Mucosa of descending colon (tissue), 3 donors: Measurements from ENCODE around the gene CENPX. TPM values are rescaled to one million over a fixed set of nuclear protein-coding genes. Genes with fewer than 3 reads are reported as not detected.
"Not testable (repeated sequence)": the region's sequence is repeated elsewhere in the genome, so short reads cannot be mapped to it uniquely, and the experiment has no call there.

Source experiments
- ATAC-seq: fragments of 200-7000 bp; cut with Tn5 transposase; one replicate; pipeline ENCODE4 v1.9.1; 2020; ENCODE audit warnings: mild to moderate bottlenecking, moderate library complexity
- DNase-seq, 3 donors: peaks; one replicate each; pipeline ENCODE4 v3.0.0-alpha.2; 2020
- H3K36me3 ChIP-seq: fragments of 200-600 bp; one replicate; pipeline ENCODE4 v1.8.0; 2021; ENCODE audit warnings: low read depth, mild to moderate bottlenecking
- H3K4me1 ChIP-seq: fragments of 200-600 bp; one replicate; pipeline ENCODE4 v1.8.0; 2021; ENCODE audit warnings: low read depth, mild to moderate bottlenecking
- H3K4me3 ChIP-seq: fragments of 200-600 bp; one replicate; pipeline ENCODE4 v1.8.0; 2021; ENCODE audit warnings: mild to moderate bottlenecking
- H3K9me3 ChIP-seq: fragments of 200-600 bp; one replicate; pipeline ENCODE4 v1.8.0; 2021; ENCODE audit warnings: mild to moderate bottlenecking
- CTCF ChIP-seq: fragments of 200-600 bp; IDR thresholded peaks from one replicate; pipeline ENCODE4 v1.8.0; 2022; ENCODE audit warnings: antibody characterized with exemption, mild to moderate bottlenecking
- intact Hi-C, 2 donors: fragments of 100-400 bp; cut with DNase I in 1 of 2; cut with micrococcal nuclease in 1 of 2; formaldehyde crosslinking; loops; one replicate each; pipeline versions ENCODE4 v1.11.0 to v1.11.1; 2022; cut with DNase I, micrococcal nuclease
- total RNA-seq, 3 donors: library from RNA; stranded (reverse); fragmentation: NEBNext Ultra II Directional in 2 of 3; extraction: Animal tissue kit (Norgen Biotek cat#: 25700) in 2 of 3; gene quantifications; one replicate each; pipeline versions ENCODE4 v1.2.1 to v1.2.4, GENCODE V29; 2021 to 2023
- donor health status: DM: no; HTN: no; CAD: no; lungs with moderate emphysema.
- donor health status: DM: no; HTN: no; CAD: no.
- donor health status: DM: no; HTN: yes; CAD: no.

CENPX gene
- total RNA-seq, 3 donors from 2014 or later, result 76.3 to 114 (median 81.3) TPM

- no peak overlapping the region for H3K4me3 ChIP-seq
- peaks cover 10% of the 10 kb centered on the region for H3K4me1 ChIP-seq
- ATAC-seq (no peak), DNase-seq (no peak)
- intact Hi-C loops, result no loop called here
- H3K9me3 ChIP-seq, result no peaks in the 10 kb centered on the region
- TF ChIP-seq CTCF, result no peak
- no peaks in the 10 kb centered on the region for H3K36me3 ChIP-seq
These were observed 23.3 kb upstream of the CENPX start for GRCh38 chr17:82045936-82046484.

- no peak for TF ChIP-seq CTCF
- ATAC-seq, result no peak
- intact Hi-C loops, result no loop called here
These were observed 20.8 kb upstream of the CENPX start for GRCh38 chr17:82043507-82043906.

DNA sequence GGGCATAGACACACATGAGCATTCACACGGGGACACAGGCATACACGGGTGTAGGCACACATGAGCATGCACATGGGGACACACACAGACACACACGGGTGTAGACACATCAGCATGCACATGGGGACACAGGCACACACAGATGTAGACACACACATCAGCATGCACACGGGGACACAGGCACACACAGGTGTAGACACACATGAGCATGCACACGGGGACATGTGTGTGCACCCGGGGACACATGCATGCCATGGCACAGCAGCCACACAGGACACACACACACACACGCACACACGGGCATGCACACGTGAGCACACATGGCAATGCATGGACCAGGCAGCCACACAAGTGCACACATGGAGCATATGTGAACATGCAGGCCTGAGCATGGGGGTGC lies 20.0 kb upstream of the CENPX start:
- ATAC-seq, result no peak
- no peak for TF ChIP-seq CTCF

More at GRCh38 chr17:82043507-82043906, 20.8 kb upstream of the CENPX start:
- Histone ChIP-seq H3K36me3 (no peaks in the 10 kb centered on the region), H3K4me3 (no peak overlapping the region), H3K9me3 (no peaks in the 10 kb centered on the region), H3K4me1 (no peaks in the 10 kb centered on the region)
- no peak for DNase-seq

DNA sequence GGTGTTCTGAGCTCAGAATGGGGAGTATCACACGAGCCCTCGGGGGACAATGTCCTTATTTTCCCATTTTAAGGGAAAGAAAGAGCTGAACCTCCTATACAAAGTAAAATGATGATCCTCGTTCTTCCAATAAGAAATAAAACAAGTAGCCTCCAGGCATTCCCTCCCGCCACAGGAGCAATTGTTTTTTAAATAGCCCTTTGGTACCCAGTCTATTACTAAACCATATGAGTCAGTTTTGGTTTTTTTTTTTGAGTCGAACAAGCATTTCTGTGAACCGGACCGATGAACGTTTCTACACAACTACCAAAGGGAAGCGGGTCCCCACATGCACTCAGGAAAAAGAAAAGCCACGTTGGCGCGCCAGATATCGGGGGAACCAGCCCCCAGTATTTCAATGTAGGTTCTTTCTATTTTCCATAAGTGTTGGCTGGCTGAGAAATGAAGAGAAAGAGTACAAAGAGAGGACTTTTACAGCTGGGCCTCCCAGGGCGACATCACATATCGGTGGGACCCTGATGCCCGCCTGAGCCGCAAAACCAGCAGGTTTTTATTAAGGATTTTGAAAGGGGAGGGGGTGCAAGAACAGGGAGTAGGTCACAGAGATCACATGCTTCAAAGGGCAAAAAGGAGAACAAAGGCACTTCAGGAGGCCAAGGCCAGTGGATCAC lies 18.6 kb upstream of the CENPX start:
- intact Hi-C loops, result no loop called here
- DNase-seq (no peak), ATAC-seq (no peak)
- Histone ChIP-seq H3K4me3 (no peak overlapping the region), H3K9me3 (no peaks in the 10 kb centered on the region), H3K4me1 (peaks cover 7% of the 10 kb centered on the region), H3K36me3 (no peaks in the 10 kb centered on the region)
- TF ChIP-seq CTCF, result no peak

More for the DNA sequence above, 20.0 kb upstream of the CENPX start:
- no peaks in the 10 kb centered on the region for H3K9me3 ChIP-seq
- H3K4me3 ChIP-seq, result no peak overlapping the region
- H3K36me3 ChIP-seq, result no peaks in the 10 kb centered on the region
- no peak for DNase-seq
- intact Hi-C loops, result no loop called here
- H3K4me1 ChIP-seq, result peaks cover 3% of the 10 kb centered on the region

DNA sequence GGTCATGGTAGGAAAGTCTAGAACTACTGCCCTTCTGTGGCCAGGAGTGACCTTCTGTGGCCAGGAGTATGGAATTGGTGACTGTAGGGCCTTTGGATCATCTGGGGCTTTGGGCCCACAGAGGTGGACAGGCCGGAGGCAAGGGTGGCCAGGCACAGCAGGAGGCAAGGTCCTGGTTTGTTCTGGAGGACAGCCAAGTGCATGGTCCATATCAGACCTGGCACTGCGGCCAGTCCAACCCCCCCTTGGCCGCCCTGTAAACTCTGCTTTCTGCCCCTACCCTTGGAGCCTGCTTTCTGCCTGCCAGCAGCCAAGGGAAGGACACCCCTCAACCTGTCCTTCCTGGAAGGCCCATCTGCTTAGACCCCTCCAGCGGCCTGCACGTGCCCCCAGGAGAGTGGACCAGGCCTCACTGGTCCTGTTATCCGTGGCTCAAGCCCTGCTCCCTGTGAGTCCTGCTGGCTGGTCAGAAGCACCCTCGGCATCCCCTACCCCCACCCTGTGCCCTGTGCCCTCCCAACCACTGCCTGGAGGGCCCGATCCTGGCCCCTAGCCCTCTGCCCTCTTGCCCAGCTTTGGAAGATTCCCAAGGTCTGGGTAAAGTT lies 17.1 kb upstream of the CENPX start:
- Histone ChIP-seq H3K9me3 (no peaks in the 10 kb centered on the region), H3K36me3 (no peaks in the 10 kb centered on the region), H3K4me3 (no peak overlapping the region), H3K4me1 (peaks cover 10% of the 10 kb centered on the region)
- DNase-seq, result no peak
- intact Hi-C loops, result loop anchor here in 1 of 2 donors (10.0 kb wide), 1 partner anchor 115 kb away; no protein-coding TSS in a partner anchor
- ATAC-seq, result no peak
- TF ChIP-seq CTCF, result no peak

DNA sequence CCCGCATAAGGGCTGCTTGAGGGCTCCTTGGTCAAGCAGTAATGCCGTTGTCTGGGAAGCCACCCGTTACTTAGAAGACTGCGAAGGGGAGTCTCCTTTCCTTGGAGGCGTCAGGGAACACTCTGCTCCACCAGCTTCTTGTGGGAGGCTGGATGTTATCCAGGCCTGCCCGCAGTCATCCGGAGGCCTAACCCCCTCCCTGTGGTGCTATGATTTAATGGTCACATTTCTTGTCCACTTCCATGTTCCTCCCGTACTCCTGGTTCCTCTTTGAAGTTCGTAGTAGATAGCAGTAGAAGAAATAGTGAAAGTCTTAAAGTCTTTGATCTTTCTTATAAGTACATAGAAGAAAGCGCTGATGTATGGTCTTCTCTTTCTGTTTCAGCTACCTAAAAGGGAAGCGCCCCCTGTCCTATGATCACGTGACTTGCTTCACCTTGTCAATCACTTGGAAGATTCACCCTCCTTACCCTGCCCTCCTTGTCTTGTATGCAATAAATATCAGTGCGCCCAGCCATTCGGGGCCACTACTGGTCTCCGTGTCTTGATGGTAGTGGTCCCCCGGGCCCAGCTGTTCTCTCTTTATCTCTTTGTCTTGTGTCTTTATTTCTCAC lies 16.2 kb upstream of the CENPX start:
- not testable (repeated sequence) for H3K4me1 ChIP-seq, H3K36me3 ChIP-seq, H3K4me3 ChIP-seq, ATAC-seq, H3K9me3 ChIP-seq, DNase-seq
- intact Hi-C loops, result loop anchor here in 1 of 2 donors (10.0 kb wide), 1 partner anchor 116 kb away; no protein-coding TSS in a partner anchor
